DOHH2 (cell line): Measurements from ENCODE around the gene DNASE2.

ENCODE experiments used
- H3F3A ChIP-seq: fragments of 200-600 bp; sonication (generic), shearing (Covaris generic); 2 replicates; pipeline ENCODE4 v1.6.0; 2016; ENCODE audit warnings: antibody characterized with exemption, mild to moderate bottlenecking; ENCODE audit not compliant: control insufficient read depth, insufficient read depth
- H3K27ac ChIP-seq: fragments of 200-600 bp; sonication (generic); 2 replicates; pipeline ENCODE4 v1.5.1; 2014; ENCODE audit warnings: low read depth, mild to moderate bottlenecking, low read length, moderate library complexity
- H3K27me3 ChIP-seq: fragments of 200-600 bp; sonication (generic); 2 replicates; pipeline ENCODE4 v1.6.1; 2014; ENCODE audit warnings: mild to moderate bottlenecking, low read length, mixed read lengths; ENCODE audit not compliant: control insufficient read depth
- H3K36me3 ChIP-seq: fragments of 200-600 bp; sonication (generic); 2 replicates; pipeline ENCODE4 v1.6.1; 2014; ENCODE audit warnings: mild to moderate bottlenecking, low read length, moderate library complexity, mixed read lengths; ENCODE audit not compliant: control insufficient read depth
- H3K4me1 ChIP-seq: fragments of 200-600 bp; sonication (generic); 2 replicates; pipeline ENCODE4 v1.6.1; 2014; ENCODE audit warnings: mild to moderate bottlenecking, low read length, mixed read lengths; ENCODE audit not compliant: control insufficient read depth
- H3K4me2 ChIP-seq: fragments of 200-600 bp; sonication (generic); 2 replicates; pipeline ENCODE4 v1.6.0; 2014; ENCODE audit warnings: mild to moderate bottlenecking, low read length, moderate library complexity
- H3K4me3 ChIP-seq: fragments of 200-600 bp; sonication (generic); 2 replicates; pipeline ENCODE4 v1.5.1; 2014; ENCODE audit warnings: mild to moderate bottlenecking, low read length, mixed read lengths
- H3K79me2 ChIP-seq: fragments of 200-600 bp; sonication (generic); 2 replicates; pipeline ENCODE4 v1.6.1; 2014; ENCODE audit warnings: mild to moderate bottlenecking, low read length, mixed read lengths; ENCODE audit not compliant: control insufficient read depth
- H3K9me2 ChIP-seq: fragments of 200-600 bp; sonication (generic); replicated peaks from 2 replicates; pipeline ENCODE4 v1.6.1; 2014; ENCODE audit warnings: mild to moderate bottlenecking, low read length, mixed read lengths; ENCODE audit not compliant: control insufficient read depth
- H3K9me3 ChIP-seq: fragments of 200-600 bp; sonication (generic); 2 replicates; pipeline ENCODE4 v1.6.1; 2014; ENCODE audit warnings: antibody characterized with exemption, low read length, mixed read lengths; ENCODE audit not compliant: control insufficient read depth, insufficient read depth
- H4K20me1 ChIP-seq: fragments of 200-600 bp; sonication (generic); 2 replicates; pipeline ENCODE4 v1.6.0; 2014; ENCODE audit warnings: low read depth, mild to moderate bottlenecking, antibody characterized with exemption, low read length, moderate library complexity; ENCODE audit not compliant: control insufficient read depth, insufficient read depth
- CTCF ChIP-seq: fragments of 200-600 bp; sonication (generic); IDR thresholded peaks from one replicate; pipeline ENCODE4 v1.5.1; 2014; ENCODE audit warnings: antibody characterized with exemption, mild to moderate bottlenecking, low read depth, low read length; ENCODE audit not compliant: poor library complexity, severe bottlenecking
- EZH2phosphoT487 ChIP-seq: fragments of 200-600 bp; sonication (generic); IDR thresholded peaks from 2 replicates; pipeline ENCODE4 v1.6.1; 2017; ENCODE audit warnings: borderline replicate concordance, mild to moderate bottlenecking, antibody characterized with exemption, low read length, moderate library complexity, mixed read lengths

Gene DNASE2

GRCh38 chr19:12907166-12907565 is 25.9 kb upstream of the DNASE2 start:
- Histone ChIP-seq H3K36me3 (no peaks in the 10 kb centered on the region), H3K4me2 (no peak overlapping the region), H4K20me1 (0 out of 2 replicates have a peak, but pooled peaks cover 2% of the 10 kb centered on the region), H3F3A (no peaks in the 10 kb centered on the region), H3K4me1 (no peaks in the 10 kb centered on the region), H3K27me3 (no peaks in the 10 kb centered on the region), H3K79me2 (no peaks in the 10 kb centered on the region), H3K27ac (no peak overlapping the region), H3K9me3 (no peaks in the 10 kb centered on the region), H3K9me2 (no peaks in the 10 kb centered on the region), H3K4me3 (no peak overlapping the region)
- TF ChIP-seq EZH2phosphoT487 (no peak), CTCF (no peak)

GRCh38 chr19:12899891-12900518 is 18.8 kb upstream of the DNASE2 start:
- TF ChIP-seq EZH2phosphoT487, result no peak
- TF ChIP-seq CTCF, result no peak
- no peaks in the 10 kb centered on the region for H3K9me3 ChIP-seq
- no peaks in the 10 kb centered on the region for H3K9me2 ChIP-seq
- H4K20me1 ChIP-seq, result 0 out of 2 replicates have a peak, but pooled peaks cover 2% of the 10 kb centered on the region
- H3K27ac ChIP-seq, result no peak overlapping the region
- H3K4me1 ChIP-seq, result no peaks in the 10 kb centered on the region
- H3K36me3 ChIP-seq, result peaks cover 24% of the 10 kb centered on the region
- no peaks in the 10 kb centered on the region for H3K27me3 ChIP-seq
- H3K4me2 ChIP-seq, result no peak overlapping the region
- H3F3A ChIP-seq, result no peaks in the 10 kb centered on the region
- H3K4me3 ChIP-seq, result no peak overlapping the region
- no peaks in the 10 kb centered on the region for H3K79me2 ChIP-seq

GRCh38 chr19:12896460-12896859 is 15.2 kb upstream of the DNASE2 start:
- Histone ChIP-seq H3K9me2 (no peaks in the 10 kb centered on the region), H3K4me1 (peaks cover 6% of the 10 kb centered on the region), H3K27ac (no peak overlapping the region), H3K4me3 (no peak overlapping the region), H3K79me2 (peaks cover 8% of the 10 kb centered on the region), H4K20me1 (no peaks in the 10 kb centered on the region), H3K9me3 (no peaks in the 10 kb centered on the region), H3K27me3 (no peaks in the 10 kb centered on the region), H3F3A (no peaks in the 10 kb centered on the region), H3K36me3 (peaks cover 27% of the 10 kb centered on the region), H3K4me2 (no peak overlapping the region)
- no peak for TF ChIP-seq EZH2phosphoT487

GRCh38 chr19:12893582-12893981 is 12.3 kb upstream of the DNASE2 start:
- H3F3A ChIP-seq, result no peaks in the 10 kb centered on the region
- H4K20me1 ChIP-seq, result no peaks in the 10 kb centered on the region
- no peaks in the 10 kb centered on the region for H3K9me2 ChIP-seq
- peaks cover 24% of the 10 kb centered on the region for H3K36me3 ChIP-seq
- TF ChIP-seq EZH2phosphoT487, result no peak
- no peak for TF ChIP-seq CTCF
- H3K4me1 ChIP-seq, result peaks cover 16% of the 10 kb centered on the region
- H3K27ac ChIP-seq, result no peak overlapping the region
- no peak overlapping the region for H3K4me2 ChIP-seq
- no peak overlapping the region for H3K4me3 ChIP-seq
- H3K27me3 ChIP-seq, result no peaks in the 10 kb centered on the region
- no peaks in the 10 kb centered on the region for H3K9me3 ChIP-seq
- H3K79me2 ChIP-seq, result peaks cover 13% of the 10 kb centered on the region
